Measurements from ENCODE around the gene MYBPC1.

GRCh38 chr12:101612160-101612916 is 17.6 kb downstream of the MYBPC1 start:
- TF ChIP-seq POLR2A (IDR thresholded peaks at IDR 0.05) (no peak), POLR2AphosphoS5 (IDR thresholded peaks at IDR 0.05) (no peak)

Data from prostate gland (tissue), 1 donor.